ENCODE results near the gene HDAC3.

DNA sequence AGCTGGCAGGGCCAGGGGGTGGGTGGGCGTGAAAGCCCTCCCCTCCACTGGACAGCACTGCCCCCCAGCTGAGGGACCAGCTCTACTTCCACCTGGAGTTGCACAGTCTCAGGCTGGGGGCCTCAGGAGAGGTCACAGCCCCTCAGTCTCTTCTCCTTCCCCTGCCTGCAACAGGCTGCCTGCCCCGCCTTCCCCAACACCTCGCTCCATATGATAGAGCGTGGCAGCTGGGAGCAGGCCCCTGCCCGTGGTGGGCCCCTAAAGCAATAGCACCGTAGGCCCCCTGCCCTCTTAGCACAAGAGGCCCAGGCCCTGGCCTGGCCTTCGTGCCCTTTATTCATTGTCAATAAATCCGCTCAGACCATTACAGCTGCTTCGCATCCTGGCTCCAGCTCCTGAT is 4.0 kb upstream of the HDAC3 start:
- TF ChIP-seq, protein P1, sequence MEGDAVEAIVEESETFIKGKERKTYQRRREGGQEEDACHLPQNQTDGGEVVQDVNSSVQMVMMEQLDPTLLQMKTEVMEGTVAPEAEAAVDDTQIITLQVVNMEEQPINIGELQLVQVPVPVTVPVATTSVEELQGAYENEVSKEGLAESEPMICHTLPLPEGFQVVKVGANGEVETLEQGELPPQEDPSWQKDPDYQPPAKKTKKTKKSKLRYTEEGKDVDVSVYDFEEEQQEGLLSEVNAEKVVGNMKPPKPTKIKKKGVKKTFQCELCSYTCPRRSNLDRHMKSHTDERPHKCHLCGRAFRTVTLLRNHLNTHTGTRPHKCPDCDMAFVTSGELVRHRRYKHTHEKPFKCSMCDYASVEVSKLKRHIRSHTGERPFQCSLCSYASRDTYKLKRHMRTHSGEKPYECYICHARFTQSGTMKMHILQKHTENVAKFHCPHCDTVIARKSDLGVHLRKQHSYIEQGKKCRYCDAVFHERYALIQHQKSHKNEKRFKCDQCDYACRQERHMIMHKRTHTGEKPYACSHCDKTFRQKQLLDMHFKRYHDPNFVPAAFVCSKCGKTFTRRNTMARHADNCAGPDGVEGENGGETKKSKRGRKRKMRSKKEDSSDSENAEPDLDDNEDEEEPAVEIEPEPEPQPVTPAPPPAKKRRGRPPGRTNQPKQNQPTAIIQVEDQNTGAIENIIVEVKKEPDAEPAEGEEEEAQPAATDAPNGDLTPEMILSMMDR (IDR thresholded peaks at IDR 0.05; ENCODE audit: insufficient read depth, low read length): no peak
- TF ChIP-seq POLR2AphosphoS5 (IDR thresholded peaks at IDR 0.05; ENCODE audit: low read depth) (no peak), GABPA (IDR thresholded peaks at IDR 0.05; ENCODE audit: low read depth) (no peak), SPI1 (IDR thresholded peaks at IDR 0.05; ENCODE audit: borderline replicate concordance, low read depth) (no peak)
- TF ChIP-seq, protein P2, sequence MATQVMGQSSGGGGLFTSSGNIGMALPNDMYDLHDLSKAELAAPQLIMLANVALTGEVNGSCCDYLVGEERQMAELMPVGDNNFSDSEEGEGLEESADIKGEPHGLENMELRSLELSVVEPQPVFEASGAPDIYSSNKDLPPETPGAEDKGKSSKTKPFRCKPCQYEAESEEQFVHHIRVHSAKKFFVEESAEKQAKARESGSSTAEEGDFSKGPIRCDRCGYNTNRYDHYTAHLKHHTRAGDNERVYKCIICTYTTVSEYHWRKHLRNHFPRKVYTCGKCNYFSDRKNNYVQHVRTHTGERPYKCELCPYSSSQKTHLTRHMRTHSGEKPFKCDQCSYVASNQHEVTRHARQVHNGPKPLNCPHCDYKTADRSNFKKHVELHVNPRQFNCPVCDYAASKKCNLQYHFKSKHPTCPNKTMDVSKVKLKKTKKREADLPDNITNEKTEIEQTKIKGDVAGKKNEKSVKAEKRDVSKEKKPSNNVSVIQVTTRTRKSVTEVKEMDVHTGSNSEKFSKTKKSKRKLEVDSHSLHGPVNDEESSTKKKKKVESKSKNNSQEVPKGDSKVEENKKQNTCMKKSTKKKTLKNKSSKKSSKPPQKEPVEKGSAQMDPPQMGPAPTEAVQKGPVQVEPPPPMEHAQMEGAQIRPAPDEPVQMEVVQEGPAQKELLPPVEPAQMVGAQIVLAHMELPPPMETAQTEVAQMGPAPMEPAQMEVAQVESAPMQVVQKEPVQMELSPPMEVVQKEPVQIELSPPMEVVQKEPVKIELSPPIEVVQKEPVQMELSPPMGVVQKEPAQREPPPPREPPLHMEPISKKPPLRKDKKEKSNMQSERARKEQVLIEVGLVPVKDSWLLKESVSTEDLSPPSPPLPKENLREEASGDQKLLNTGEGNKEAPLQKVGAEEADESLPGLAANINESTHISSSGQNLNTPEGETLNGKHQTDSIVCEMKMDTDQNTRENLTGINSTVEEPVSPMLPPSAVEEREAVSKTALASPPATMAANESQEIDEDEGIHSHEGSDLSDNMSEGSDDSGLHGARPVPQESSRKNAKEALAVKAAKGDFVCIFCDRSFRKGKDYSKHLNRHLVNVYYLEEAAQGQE (IDR thresholded peaks at IDR 0.05; ENCODE audit: insufficient replicate concordance, low read depth): no peak
